NCI-H2107 treated with DMSO at 0.1 percent for 48 hours (cell line): ENCODE results near the gene LRR1.
A peak's percentile ranks its signal among the peaks of the same experiment; 100 is the strongest.
"Not testable (repeated sequence)": the region's sequence is repeated elsewhere in the genome, so short reads cannot be mapped to it uniquely, and the experiment has no call there.

ENCODE experiments used
- DNase-seq: peaks from one replicate; lab custom pipeline; 2025; ENCODE audit not compliant: unreplicated experiment; lab: John Stamatoyannopoulos, UW

The LRR1 gene, protein sequence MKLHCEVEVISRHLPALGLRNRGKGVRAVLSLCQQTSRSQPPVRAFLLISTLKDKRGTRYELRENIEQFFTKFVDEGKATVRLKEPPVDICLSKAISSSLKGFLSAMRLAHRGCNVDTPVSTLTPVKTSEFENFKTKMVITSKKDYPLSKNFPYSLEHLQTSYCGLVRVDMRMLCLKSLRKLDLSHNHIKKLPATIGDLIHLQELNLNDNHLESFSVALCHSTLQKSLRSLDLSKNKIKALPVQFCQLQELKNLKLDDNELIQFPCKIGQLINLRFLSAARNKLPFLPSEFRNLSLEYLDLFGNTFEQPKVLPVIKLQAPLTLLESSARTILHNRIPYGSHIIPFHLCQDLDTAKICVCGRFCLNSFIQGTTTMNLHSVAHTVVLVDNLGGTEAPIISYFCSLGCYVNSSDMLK

GRCh38 chr14:49598485-49599300 is at the start of gene LRR1:
Gene LRR1 (plus strand): TSS chr14:49598940. CDS start chr14:49599021, 81 bp downstream.
- peak; percentile 86 for DNase-seq

GRCh38 chr14:49549446-49549845 is 49.3 kb upstream of the LRR1 start:
- no peak for DNase-seq

- DNase-seq: no peak
These were observed 48.9 kb upstream of the LRR1 start for GRCh38 chr14:49549881-49550280.

GRCh38 chr14:49550286-49551184 is 48.2 kb upstream of the LRR1 start:
- peak; percentile 18 for DNase-seq

DNA sequence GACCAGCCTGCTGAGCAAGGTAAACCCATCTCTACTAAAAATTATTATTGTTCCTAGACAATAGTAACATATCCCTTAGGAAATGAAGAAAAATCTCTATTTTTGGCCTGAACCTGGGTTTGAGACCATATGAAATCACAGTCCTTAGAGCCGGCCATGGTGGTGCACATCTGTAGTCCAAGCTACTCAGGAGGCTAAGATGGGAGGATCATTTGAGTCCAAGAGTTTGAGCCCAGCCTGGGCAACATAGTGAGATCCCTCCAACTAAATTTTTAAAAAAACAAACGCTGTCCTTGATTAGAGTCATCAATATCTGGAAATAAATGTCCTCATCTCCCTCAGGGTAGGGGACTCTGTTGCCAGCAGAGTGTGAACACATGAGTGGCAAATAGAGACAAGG is 47.2 kb upstream of the LRR1 start:
- DNase-seq: no peak

GRCh38 chr14:49553106-49553505 is 45.6 kb upstream of the LRR1 start:
- DNase-seq: no peak

DNA sequence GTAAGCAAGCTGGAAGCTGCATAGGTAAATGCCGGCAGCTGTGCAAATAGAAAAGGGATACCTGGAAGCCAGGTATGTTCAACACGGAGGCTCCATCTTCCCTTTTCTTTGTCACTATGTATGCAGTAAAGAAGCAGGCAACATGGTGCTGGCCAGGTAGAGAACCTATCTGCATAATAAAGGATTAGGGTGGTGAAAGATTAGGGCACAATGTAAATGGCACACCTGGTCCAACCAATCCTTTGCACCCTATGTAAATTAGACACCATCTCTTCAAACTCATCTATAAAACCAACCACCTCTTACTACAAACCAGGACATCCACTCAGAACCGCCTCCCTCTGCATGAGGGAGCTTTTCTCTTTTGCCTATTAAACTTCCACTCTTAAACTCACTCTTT is 44.8 kb upstream of the LRR1 start:
- DNase-seq: peak; percentile 6

DNA sequence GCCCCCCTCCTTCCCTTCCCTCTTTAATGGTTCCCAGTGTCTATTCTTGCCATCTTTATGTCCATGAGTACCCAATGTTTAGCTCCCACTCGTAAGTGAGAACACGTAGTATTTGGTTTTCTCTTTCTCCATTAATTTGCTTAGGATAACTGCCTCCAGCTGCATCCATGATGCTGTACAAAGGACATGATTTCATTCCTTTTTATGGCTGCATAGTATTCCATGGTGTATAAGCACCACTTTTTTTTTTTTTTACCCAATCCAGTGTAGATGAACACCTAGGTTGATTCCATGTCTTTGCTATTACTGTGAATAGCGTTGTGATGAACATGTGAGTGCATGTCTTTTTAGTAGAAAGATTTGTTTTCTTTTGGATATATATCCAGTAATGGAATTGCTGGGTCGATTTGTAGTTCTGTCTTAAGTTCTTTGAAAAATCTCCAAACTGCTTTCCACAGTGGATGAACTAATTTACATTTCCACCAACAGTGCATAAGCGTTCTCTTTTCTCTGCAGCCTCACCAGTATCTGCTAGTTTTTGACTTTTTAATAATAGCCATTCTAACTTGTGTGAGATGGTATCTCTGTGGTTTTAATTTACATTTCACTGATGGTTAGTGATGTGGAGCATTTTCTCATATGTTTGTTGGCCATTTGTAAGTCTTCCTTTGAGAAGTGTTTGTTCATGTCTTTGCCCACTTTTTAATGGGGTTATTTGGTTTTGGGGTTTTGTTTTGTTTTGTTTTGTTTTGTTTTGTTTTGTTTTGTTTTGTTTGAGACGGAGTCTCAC is 38.6 kb upstream of the LRR1 start:
- DNase-seq: no peak

DNA sequence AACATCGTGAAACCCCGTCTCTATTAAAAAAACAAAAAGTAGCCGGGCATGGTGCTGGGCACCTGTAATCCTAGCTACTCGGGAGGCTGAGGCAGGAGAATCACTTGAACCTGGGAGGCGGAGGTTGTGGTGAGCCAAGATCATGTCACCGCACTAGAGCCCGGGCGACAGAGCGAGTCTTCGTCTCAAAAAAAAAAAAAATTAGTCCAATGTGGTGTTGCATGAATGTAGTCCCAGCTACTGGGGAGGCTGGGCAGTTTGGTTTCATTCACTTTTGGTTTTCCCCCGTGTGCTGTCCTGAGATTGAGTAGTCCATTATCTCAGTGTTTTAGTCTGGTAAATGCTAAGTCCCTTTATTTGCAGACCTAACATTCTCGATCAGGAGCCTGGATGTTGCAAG is 32.0 kb upstream of the LRR1 start:
- DNase-seq: no peak

DNA sequence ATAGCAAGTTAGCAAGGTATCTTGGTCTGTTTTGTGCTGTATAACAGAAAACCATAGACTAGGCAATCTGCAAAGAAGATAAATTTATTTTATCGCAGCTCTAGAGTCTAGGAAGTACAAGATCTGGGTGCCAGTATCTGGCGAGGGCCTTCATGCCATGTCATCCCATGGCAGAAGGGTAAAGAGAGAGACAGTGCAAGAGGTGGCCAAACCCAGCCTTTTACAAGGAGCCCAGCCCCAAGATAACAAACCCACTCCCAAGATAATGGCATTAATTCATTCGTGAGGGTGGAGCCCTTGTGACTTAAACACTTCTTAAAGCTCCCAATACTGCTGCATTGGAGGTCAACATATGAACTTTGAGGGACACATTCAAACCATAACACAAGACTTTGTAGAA is 29.5 kb upstream of the LRR1 start:
- no peak for DNase-seq

GRCh38 chr14:49574038-49574437 is 24.7 kb upstream of the LRR1 start:
- no peak for DNase-seq

DNA sequence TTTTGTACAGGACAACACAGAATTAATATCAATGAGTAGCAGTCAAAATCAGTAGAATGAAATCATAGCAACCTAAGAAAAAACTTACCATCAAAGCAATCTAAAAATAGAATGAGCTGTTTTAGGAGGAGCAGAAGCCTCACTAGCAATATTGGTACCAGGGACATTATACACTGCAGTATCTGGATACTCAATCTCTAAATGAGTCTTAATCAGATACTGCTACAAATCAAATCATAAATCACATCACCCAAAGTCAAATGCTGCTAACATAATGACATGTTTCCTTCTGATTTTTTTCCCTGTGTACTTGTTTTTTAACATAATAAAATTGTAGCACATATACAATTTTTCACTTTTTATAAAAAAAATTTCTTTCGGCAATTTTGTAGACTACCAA is 20.6 kb upstream of the LRR1 start:
- no peak for DNase-seq

DNA sequence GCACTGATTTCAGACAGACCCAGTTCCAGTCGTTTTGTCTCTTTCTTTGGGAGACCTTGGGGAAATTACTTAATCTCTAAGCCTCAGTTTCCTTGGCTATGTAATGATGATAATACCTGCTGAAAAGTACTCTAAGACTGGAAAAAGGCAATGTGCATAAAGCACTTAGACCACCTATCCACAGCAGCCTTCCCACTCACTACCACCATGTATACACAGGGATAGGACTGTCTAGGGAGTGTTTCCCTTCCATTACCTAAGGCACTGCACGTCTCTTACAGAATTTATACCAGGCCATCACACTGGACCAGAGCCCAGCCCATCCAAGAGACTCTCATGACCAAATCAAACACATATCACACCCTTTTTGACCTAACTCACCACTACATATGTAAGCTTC is 18.9 kb upstream of the LRR1 start:
- no peak for DNase-seq

- DNase-seq: no peak
These were observed 17.3 kb upstream of the LRR1 start for GRCh38 chr14:49581209-49582112.

GRCh38 chr14:49582113-49582977 is 16.4 kb upstream of the LRR1 start:
- no peak for DNase-seq

- DNase-seq: no peak
These were observed 15.1 kb upstream of the LRR1 start for GRCh38 chr14:49583629-49584028.

DNA sequence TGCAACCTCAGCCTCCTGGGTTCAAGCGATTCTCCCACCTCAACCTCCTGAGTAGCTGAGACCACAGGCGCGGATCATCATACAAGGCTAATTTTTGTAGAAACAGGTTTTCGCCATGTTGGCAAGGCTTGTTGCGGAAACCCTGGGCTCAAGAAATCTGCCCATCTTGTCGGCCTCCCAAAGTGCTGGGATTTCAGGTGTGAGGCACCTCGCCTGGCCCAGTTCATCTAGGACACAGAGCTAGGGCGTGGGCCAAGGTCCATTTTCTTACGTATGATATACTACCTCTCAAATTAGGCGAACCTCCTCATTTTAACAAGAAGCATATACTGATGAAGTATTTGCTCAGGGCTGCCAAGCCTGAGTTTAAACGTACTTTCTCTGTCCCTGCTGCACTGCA is 14.7 kb upstream of the LRR1 start:
- DNase-seq: no peak

- not testable (repeated sequence) for DNase-seq
These were observed 13.6 kb upstream of the LRR1 start for GRCh38 chr14:49584981-49585640.
